ENCODE results near the gene GLIS1.
A peak's percentile ranks its signal among the peaks of the same experiment; 100 is the strongest.
"Not testable (repeated sequence)": the region's sequence is repeated elsewhere in the genome, so short reads cannot be mapped to it uniquely, and the experiment has no call there.

GLIS1 gene

DNA sequence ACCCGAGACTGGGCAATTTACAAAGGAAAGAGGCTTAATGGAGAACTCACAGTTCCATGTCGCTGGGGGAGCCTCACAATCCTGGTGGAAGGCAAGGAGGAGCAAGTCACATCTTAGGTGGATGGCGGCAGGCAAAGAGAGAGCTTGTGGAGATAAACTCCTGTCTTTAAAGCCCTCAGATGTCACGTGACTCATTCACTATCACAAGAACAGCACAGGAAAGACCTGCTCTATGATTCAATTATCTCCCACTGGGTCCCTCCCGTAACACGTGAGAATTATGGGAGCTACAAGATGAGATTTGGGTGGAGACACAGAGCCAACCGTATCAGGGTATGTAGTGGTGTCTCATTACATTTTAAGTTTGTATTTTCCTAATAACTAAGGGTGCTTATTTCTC is 21.5 kb upstream of the GLIS1 start:
- H3K4me3 Mint-ChIP-seq; H3K27me3 Mint-ChIP-seq; H3K9me3 Mint-ChIP-seq; DNase-seq (ENCODE audit: low spot score in 2 of 2); ATAC-seq (replicated peaks; ENCODE audit: extremely low read depth, poor library complexity, severe bottlenecking); H3K4me1 Mint-ChIP-seq; H3K27ac Mint-ChIP-seq (ENCODE audit: low read depth); H3K36me3 Mint-ChIP-seq (ENCODE audit: insufficient read depth): not testable (repeated sequence)

DNA sequence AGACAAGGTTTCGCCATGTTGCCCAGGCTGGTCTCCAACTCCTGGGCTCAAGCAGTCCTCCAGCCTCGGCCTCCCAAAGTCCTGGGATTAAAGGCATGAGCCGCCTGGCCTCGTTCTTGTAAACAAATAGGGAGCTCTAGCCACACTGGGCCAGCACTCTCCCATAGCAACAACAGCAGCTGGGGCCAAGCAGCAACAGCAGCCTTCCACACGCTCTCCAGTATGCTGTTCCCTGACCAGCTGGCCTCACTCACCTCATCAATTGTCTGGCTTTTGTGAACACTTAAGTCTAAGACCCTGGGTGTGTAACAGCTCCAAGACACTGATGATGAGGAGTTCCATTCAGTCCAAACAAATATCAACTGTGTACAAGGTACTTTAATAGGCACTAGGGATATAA is 16.9 kb upstream of the GLIS1 start:
- Mint-ChIP-seq H3K36me3 (ENCODE audit: insufficient read depth) (no peaks in the 10 kb centered on the region), H3K27me3 (no peaks in the 10 kb centered on the region), H3K4me3 (no peak overlapping the region), H3K9me3 (no peaks in the 10 kb centered on the region), H3K4me1 (no peaks in the 10 kb centered on the region), H3K27ac (ENCODE audit: low read depth) (no peak overlapping the region)
- ATAC-seq (replicated peaks; ENCODE audit: extremely low read depth, poor library complexity, severe bottlenecking), result no peak
- DNase-seq (ENCODE audit: low spot score in 2 of 2), result no peak

- no peaks in the 10 kb centered on the region for H3K9me3 Mint-ChIP-seq
- no peaks in the 10 kb centered on the region for H3K4me1 Mint-ChIP-seq
- no peak overlapping the region for H3K4me3 Mint-ChIP-seq
- DNase-seq (ENCODE audit: low spot score in 2 of 2) (no peak), ATAC-seq (replicated peaks; ENCODE audit: extremely low read depth, poor library complexity, severe bottlenecking) (no peak)
- H3K27ac Mint-ChIP-seq (ENCODE audit: low read depth), result no peak overlapping the region
- no peaks in the 10 kb centered on the region for H3K36me3 Mint-ChIP-seq (ENCODE audit: insufficient read depth)
- no peaks in the 10 kb centered on the region for H3K27me3 Mint-ChIP-seq
Observed at GRCh38 chr1:53754484-53755312, 15.7 kb upstream of the GLIS1 start.

DNA sequence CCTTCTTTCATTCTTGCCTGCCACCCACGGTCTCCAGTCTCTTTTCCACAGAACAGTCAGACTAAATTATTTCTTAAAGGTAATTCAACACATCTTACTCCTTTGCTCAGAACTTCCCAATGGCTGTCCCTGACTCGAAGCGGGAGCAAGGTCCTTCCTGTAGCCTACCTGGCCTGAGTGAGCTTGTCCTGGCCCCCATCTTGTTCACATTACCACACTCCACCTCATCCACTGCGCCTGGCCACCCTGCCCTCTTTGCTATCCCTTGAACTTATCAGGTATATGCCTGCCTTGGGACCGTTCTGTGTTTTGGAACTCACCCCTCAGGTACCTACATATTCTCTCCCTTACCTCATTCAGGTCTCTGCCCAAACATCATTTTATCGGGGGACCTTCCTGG is 13.3 kb upstream of the GLIS1 start:
- ATAC-seq (replicated peaks; ENCODE audit: extremely low read depth, poor library complexity, severe bottlenecking) (no peak), DNase-seq (ENCODE audit: low spot score in 2 of 2) (no peak)
- no peaks in the 10 kb centered on the region for H3K9me3 Mint-ChIP-seq
- H3K4me3 Mint-ChIP-seq, result no peak overlapping the region
- H3K4me1 Mint-ChIP-seq, result no peaks in the 10 kb centered on the region
- H3K27ac Mint-ChIP-seq (ENCODE audit: low read depth), result no peak overlapping the region
- H3K36me3 Mint-ChIP-seq (ENCODE audit: insufficient read depth), result no peaks in the 10 kb centered on the region
- H3K27me3 Mint-ChIP-seq, result no peaks in the 10 kb centered on the region

DNA sequence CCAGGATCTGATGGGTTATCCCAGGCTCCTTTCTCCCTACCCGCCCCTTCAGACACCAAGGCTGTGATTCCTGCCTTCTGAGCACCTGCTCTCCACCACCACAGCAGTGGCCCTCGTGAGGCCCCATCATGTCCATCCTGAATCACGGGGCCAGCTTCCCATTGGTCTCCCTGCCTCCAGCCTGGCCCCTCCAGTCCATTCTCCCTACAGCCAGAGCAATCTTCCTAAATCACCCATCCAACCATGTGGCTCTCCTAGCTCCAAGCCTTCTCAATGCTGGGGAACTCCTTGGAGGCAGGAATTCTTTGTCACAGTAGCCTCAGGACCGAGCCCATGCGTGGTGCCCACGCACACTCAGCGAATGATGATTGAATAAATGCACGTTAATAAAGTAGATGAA is 8.9 kb upstream of the GLIS1 start:
- H3K36me3 Mint-ChIP-seq (ENCODE audit: insufficient read depth), result no peaks in the 10 kb centered on the region
- no peaks in the 10 kb centered on the region for H3K4me1 Mint-ChIP-seq
- DNase-seq (ENCODE audit: low spot score in 2 of 2) (no peak), ATAC-seq (replicated peaks; ENCODE audit: extremely low read depth, poor library complexity, severe bottlenecking) (no peak)
- no peak overlapping the region for H3K4me3 Mint-ChIP-seq
- no peak overlapping the region for H3K27ac Mint-ChIP-seq (ENCODE audit: low read depth)
- H3K9me3 Mint-ChIP-seq, result peaks cover 5% of the 10 kb centered on the region
- H3K27me3 Mint-ChIP-seq, result peaks cover 12% of the 10 kb centered on the region

DNA sequence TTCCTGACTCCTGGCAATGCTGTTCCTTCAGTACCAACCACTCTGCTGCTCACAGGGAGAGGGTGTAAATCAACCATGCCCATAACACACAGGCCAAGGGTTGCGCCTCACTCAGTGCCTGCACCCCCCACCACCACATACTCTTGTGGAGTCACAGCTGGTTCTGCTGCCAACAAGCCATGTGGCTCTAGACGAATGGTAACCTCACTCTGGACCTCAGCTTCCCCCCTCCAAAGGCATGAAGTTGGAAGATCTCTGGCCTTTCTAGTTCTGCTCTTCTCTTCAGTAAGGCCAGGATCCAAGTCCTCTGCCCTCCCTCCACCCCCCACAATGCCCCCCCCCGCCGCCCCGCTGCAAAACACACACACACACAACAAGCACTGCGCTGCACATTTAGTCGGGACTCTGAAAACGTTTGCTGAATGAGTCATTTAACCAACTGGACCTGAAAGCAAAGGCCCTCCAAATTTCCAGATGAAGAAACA is 1.7 kb upstream of the GLIS1 start:
- H3K27me3 Mint-ChIP-seq, result peaks cover 44% of the 10 kb centered on the region

GRCh38 chr1:53738205-53739108 is 507 bp downstream of the GLIS1 start:
- ATAC-seq (replicated peaks; ENCODE audit: extremely low read depth, poor library complexity, severe bottlenecking), result peak; percentile 14
- no peaks in the 10 kb centered on the region for H3K4me1 Mint-ChIP-seq
- H3K4me3 Mint-ChIP-seq, result peak overlapping the region; percentile 46
- no peak overlapping the region for H3K27ac Mint-ChIP-seq (ENCODE audit: low read depth)
- H3K27me3 Mint-ChIP-seq, result peaks cover 59% of the 10 kb centered on the region
- no peak for DNase-seq (ENCODE audit: low spot score in 2 of 2)
- H3K9me3 Mint-ChIP-seq, result peaks cover 8% of the 10 kb centered on the region
- no peaks in the 10 kb centered on the region for H3K36me3 Mint-ChIP-seq (ENCODE audit: insufficient read depth)

More for the DNA sequence above, 1.7 kb upstream of the GLIS1 start:
- ATAC-seq (replicated peaks; ENCODE audit: extremely low read depth, poor library complexity, severe bottlenecking), result no peak
- Mint-ChIP-seq H3K9me3 (peaks cover 8% of the 10 kb centered on the region), H3K27ac (ENCODE audit: low read depth) (no peak overlapping the region), H3K4me3 (no peak overlapping the region), H3K4me1 (no peaks in the 10 kb centered on the region), H3K36me3 (ENCODE audit: insufficient read depth) (no peaks in the 10 kb centered on the region)
- DNase-seq (ENCODE audit: low spot score in 2 of 2), result no peak

GRCh38 chr1:53737648-53738204 is 1.2 kb downstream of the GLIS1 start:
- no peaks in the 10 kb centered on the region for H3K4me1 Mint-ChIP-seq
- ATAC-seq (replicated peaks; ENCODE audit: extremely low read depth, poor library complexity, severe bottlenecking) (no peak), DNase-seq (ENCODE audit: low spot score in 2 of 2) (no peak)
- peaks cover 59% of the 10 kb centered on the region for H3K27me3 Mint-ChIP-seq
- peak overlapping the region; percentile 46 for H3K4me3 Mint-ChIP-seq
- H3K36me3 Mint-ChIP-seq (ENCODE audit: insufficient read depth), result no peaks in the 10 kb centered on the region
- peaks cover 2% of the 10 kb centered on the region for H3K9me3 Mint-ChIP-seq
- H3K27ac Mint-ChIP-seq (ENCODE audit: low read depth), result no peak overlapping the region

- H3K27me3 Mint-ChIP-seq, result peaks cover 49% of the 10 kb centered on the region
- no peaks in the 10 kb centered on the region for H3K4me1 Mint-ChIP-seq
- ATAC-seq (replicated peaks; ENCODE audit: extremely low read depth, poor library complexity, severe bottlenecking) (no peak), DNase-seq (ENCODE audit: low spot score in 2 of 2) (no peak)
- H3K4me3 Mint-ChIP-seq, result no peak overlapping the region
- H3K36me3 Mint-ChIP-seq (ENCODE audit: insufficient read depth), result no peaks in the 10 kb centered on the region
- H3K27ac Mint-ChIP-seq (ENCODE audit: low read depth), result no peak overlapping the region
- H3K9me3 Mint-ChIP-seq, result no peaks in the 10 kb centered on the region
Observed at GRCh38 chr1:53736290-53736689, 2.7 kb downstream of the GLIS1 start.

DNA sequence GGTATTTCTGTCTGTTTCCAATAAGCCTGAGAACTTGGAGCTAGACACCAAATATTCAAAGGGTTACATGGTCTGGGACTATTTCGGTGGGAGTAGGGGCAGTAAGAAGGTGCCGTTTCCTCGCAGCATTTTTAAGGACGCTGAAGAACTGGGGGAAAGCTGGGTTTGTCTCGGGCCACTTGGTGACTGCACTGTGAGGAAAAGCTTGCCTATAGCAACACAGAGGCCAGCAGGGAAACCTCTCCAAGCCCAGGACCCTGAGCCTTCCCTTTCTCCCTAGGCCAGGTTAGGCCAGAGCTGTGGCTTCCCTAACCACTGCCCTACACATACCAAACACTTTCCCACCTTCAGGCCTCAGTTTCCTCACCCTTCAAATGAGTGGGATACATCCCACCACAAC is 3.3 kb downstream of the GLIS1 start:
- Mint-ChIP-seq H3K36me3 (ENCODE audit: insufficient read depth) (no peaks in the 10 kb centered on the region), H3K4me3 (no peak overlapping the region), H3K27ac (ENCODE audit: low read depth) (no peak overlapping the region), H3K9me3 (no peaks in the 10 kb centered on the region), H3K27me3 (peaks cover 49% of the 10 kb centered on the region), H3K4me1 (no peaks in the 10 kb centered on the region)
- no peak for DNase-seq (ENCODE audit: low spot score in 2 of 2)
- ATAC-seq (replicated peaks; ENCODE audit: extremely low read depth, poor library complexity, severe bottlenecking), result no peak

- H3K27me3 Mint-ChIP-seq, result peaks cover 49% of the 10 kb centered on the region
- DNase-seq (ENCODE audit: low spot score in 2 of 2) (no peak), ATAC-seq (replicated peaks; ENCODE audit: extremely low read depth, poor library complexity, severe bottlenecking) (no peak)
- no peak overlapping the region for H3K4me3 Mint-ChIP-seq
- H3K36me3 Mint-ChIP-seq (ENCODE audit: insufficient read depth), result no peaks in the 10 kb centered on the region
- H3K4me1 Mint-ChIP-seq, result no peaks in the 10 kb centered on the region
- H3K9me3 Mint-ChIP-seq, result no peaks in the 10 kb centered on the region
- H3K27ac Mint-ChIP-seq (ENCODE audit: low read depth), result no peak overlapping the region
Observed at GRCh38 chr1:53735261-53735660, 3.7 kb downstream of the GLIS1 start.

- no peak for ATAC-seq (replicated peaks; ENCODE audit: extremely low read depth, poor library complexity, severe bottlenecking)
- DNase-seq (ENCODE audit: low spot score in 2 of 2), result no peak
- H3K4me3 Mint-ChIP-seq, result no peak overlapping the region
- H3K4me1 Mint-ChIP-seq, result no peaks in the 10 kb centered on the region
- no peak overlapping the region for H3K27ac Mint-ChIP-seq (ENCODE audit: low read depth)
- peaks cover 49% of the 10 kb centered on the region for H3K27me3 Mint-ChIP-seq
- no peaks in the 10 kb centered on the region for H3K36me3 Mint-ChIP-seq (ENCODE audit: insufficient read depth)
- H3K9me3 Mint-ChIP-seq, result no peaks in the 10 kb centered on the region
Observed at GRCh38 chr1:53734650-53735211, 4.2 kb downstream of the GLIS1 start.

Data from central memory CD8-positive, alpha-beta T cell (primary cell).